ENCODE results near the gene DDX46.

GRCh38 chr5:134844252-134844651 is 85.7 kb downstream of the DDX46 start:
- TF ChIP-seq EZH2phosphoT487 (IDR thresholded peaks at IDR 0.05; ENCODE audit: insufficient read depth, low read depth) (no peak), EZH2 (IDR thresholded peaks at IDR 0.05; ENCODE audit: insufficient read depth, poor library complexity, severe bottlenecking) (no peak)
